H1 (cell line): ENCODE results near the gene UBQLN4. TPM values are rescaled to one million over a fixed set of nuclear protein-coding genes. Genes with fewer than 3 reads are reported as not detected.

Experiments used
- KDM5A ChIP-seq: fragments of 200-600 bp; IDR thresholded peaks from 2 replicates; pipeline ENCODE4 v1.7.1; 2012; ENCODE audit warnings: mild to moderate bottlenecking, low read length, inconsistent platforms, mixed read lengths
- RFX5 ChIP-seq: IDR thresholded peaks from 2 replicates; pipeline ENCODE4 v1.6.1; 2011; ENCODE audit warnings: low read depth, low read length, improper control_type of control experiment, borderline replicate concordance
- USF2 ChIP-seq: IDR thresholded peaks from 2 replicates; pipeline ENCODE4 v1.6.1; 2011; ENCODE audit warnings: low read length, improper control_type of control experiment
- ZNF274 ChIP-seq: IDR thresholded peaks from 2 replicates; pipeline ENCODE4 v1.7.0; 2012; ENCODE audit warnings: low read length, borderline replicate concordance; ENCODE audit errors: extremely low read depth
- polyA plus RNA-seq, 7 experiments: library from polyadenylated mRNA; depleted of rRNA in 3 of 7; stranded (reverse) in 5 of 7; unstranded in 2 of 7; fragments of >200 nt in 5 of 7; fragments of 200-250 nt in 2 of 7; gene quantifications; 1 replicate in 5 of 7; 2 replicates in 1 of 7; 4 replicates in 1 of 7; pipeline versions ENCODE4 v1.2.1 to v1.2.3, GENCODE V29; 2011 to 2013; ENCODE audit warnings: missing spikeins in 2 of 7, mixed read lengths in 2 of 7
- total RNA-seq: library from RNA; stranded (reverse); fragmentation: NEBNext Ultra II Directional; extraction: Animal tissue kit (Norgen Biotek cat#: 25700); gene quantifications from 2 replicates; pipeline ENCODE4 v1.2.1, GENCODE V29; 2021

UBQLN4 gene
- total and polyA plus RNA-seq, 2 of the 8 experiments (the other 6 are each of a cell fraction or from before 2014, with no cell fraction given) = 37.7 to 52.0 TPM

- TF ChIP-seq RFX5 (no peak), ZNF274 (no peak), KDM5A (no peak), USF2 (no peak)
These were observed 3.2 kb downstream of the UBQLN4 start (continued) for GRCh38 chr1:156050376-156050775.
